IPS DF 6.9 (cell line): ENCODE data around the gene CAD.
"Not testable (repeated sequence)": the region's sequence is repeated elsewhere in the genome, so short reads cannot be mapped to it uniquely, and the experiment has no call there.

Source experiments
- DNase-seq: peaks from one replicate; pipeline ENCODE4 v3.0.0-alpha.2; 2013; ENCODE audit warnings: low read depth, low spot score
- H3K27ac ChIP-seq: one replicate; pipeline ENCODE4 v1.5.1; 2013; ENCODE audit warnings: low read length, control low read depth
- H3K27me3 ChIP-seq: 2 replicates; pipeline ENCODE4 v1.6.1; 2013; ENCODE audit warnings: mild to moderate bottlenecking, low read length; ENCODE audit not compliant: control insufficient read depth, insufficient read depth
- H3K36me3 ChIP-seq: 2 replicates; pipeline ENCODE4 v1.6.1; 2013; ENCODE audit warnings: low read length; ENCODE audit not compliant: control insufficient read depth, insufficient read depth
- H3K4me1 ChIP-seq: 2 replicates; pipeline ENCODE4 v1.6.1; 2013; ENCODE audit warnings: low read length; ENCODE audit not compliant: control insufficient read depth, insufficient read depth
- H3K4me3 ChIP-seq: 2 replicates; pipeline ENCODE4 v1.5.1; 2013; ENCODE audit warnings: mild to moderate bottlenecking, low read length
- H3K9me3 ChIP-seq: 2 replicates; pipeline ENCODE4 v1.6.1; 2013; ENCODE audit warnings: low read length, inconsistent platforms; ENCODE audit not compliant: control insufficient read depth, insufficient read depth
- WGBS: extraction: QIAGEN DNeasy Blood & Tissue Kit; methylation state at CpG from one replicate; pipeline ENCODE4 v1.1.7; 2013; ENCODE audit warnings: mixed read lengths, missing lambda C conversion rate; ENCODE audit not compliant: insufficient read length, insufficient coverage; 5-methylcytosine and 5-hydroxymethylcytosine counted together

Gene CAD

GRCh38 chr2:27217173-27218121, at the start of gene CAD:
Gene CAD (plus strand): TSS chr2:27217369. CDS start chr2:27217552, 183 bp downstream.
- peak; percentile 77 for DNase-seq
- 0 out of 2 replicates have a peak, but pooled peaks cover 1% of the 10 kb centered on the region for H3K4me1 ChIP-seq
- no peaks in the 10 kb centered on the region for H3K27me3 ChIP-seq
- WGBS, result no CpG with 5 or more reads among the region's 72 CpGs
- H3K4me3 ChIP-seq, result peak within 1 kb of the TSS; percentile 97
- H3K9me3 ChIP-seq, result no peaks in the 10 kb centered on the region
- no peak within 1 kb of the TSS for H3K27ac ChIP-seq
- peaks cover 12% of the 10 kb centered on the region; the same call in 1 of the 2 replicates for H3K36me3 ChIP-seq

GRCh38 chr2:27170581-27171337, 46.4 kb upstream of the CAD start:
- Histone ChIP-seq H3K9me3 (no peaks in the 10 kb centered on the region), H3K27ac (no peak overlapping the region), H3K4me1 (no peaks in the 10 kb centered on the region), H3K27me3 (no peaks in the 10 kb centered on the region), H3K4me3 (no peak overlapping the region), H3K36me3 (no peaks in the 10 kb centered on the region)
- no CpG with 5 or more reads among the region's 6 CpGs for WGBS
- no peak for DNase-seq

- WGBS, result no CpG with 5 or more reads among the region's 8 CpGs
- Histone ChIP-seq H3K27me3 (no peaks in the 10 kb centered on the region), H3K4me1 (no peaks in the 10 kb centered on the region), H3K9me3 (no peaks in the 10 kb centered on the region), H3K36me3 (no peaks in the 10 kb centered on the region), H3K27ac (no peak overlapping the region), H3K4me3 (no peak overlapping the region)
- no peak for DNase-seq
Observed at GRCh38 chr2:27171351-27171848, 45.8 kb upstream of the CAD start.

- Histone ChIP-seq H3K36me3 (no peaks in the 10 kb centered on the region), H3K9me3 (no peaks in the 10 kb centered on the region), H3K27ac (no peak overlapping the region), H3K4me1 (no peaks in the 10 kb centered on the region), H3K4me3 (no peak overlapping the region), H3K27me3 (no peaks in the 10 kb centered on the region)
- no peak for DNase-seq
- WGBS, result 100% methylated on average over 2 of the region's 6 CpGs
Observed at GRCh38 chr2:27174638-27175037, 42.5 kb upstream of the CAD start.

GRCh38 chr2:27175330-27175729, 41.8 kb upstream of the CAD start:
- no peak for DNase-seq
- Histone ChIP-seq H3K4me1 (no peaks in the 10 kb centered on the region), H3K36me3 (no peaks in the 10 kb centered on the region), H3K9me3 (no peaks in the 10 kb centered on the region), H3K27me3 (no peaks in the 10 kb centered on the region), H3K4me3 (no peak overlapping the region), H3K27ac (no peak overlapping the region)
- no CpG with 5 or more reads among the region's 8 CpGs for WGBS

- not testable (repeated sequence) for H3K27me3 ChIP-seq, H3K36me3 ChIP-seq, H3K27ac ChIP-seq, DNase-seq, H3K4me1 ChIP-seq, H3K4me3 ChIP-seq, H3K9me3 ChIP-seq
- no CpG with 5 or more reads among the region's 4 CpGs for WGBS
Observed at GRCh38 chr2:27175781-27176180, 41.4 kb upstream of the CAD start.

- H3K4me3 ChIP-seq, result no peak overlapping the region
- no peaks in the 10 kb centered on the region for H3K9me3 ChIP-seq
- no peak for DNase-seq
- H3K4me1 ChIP-seq, result no peaks in the 10 kb centered on the region
- no CpG with 5 or more reads among the region's 15 CpGs for whole genome bisulfite sequencing
- H3K27me3 ChIP-seq, result no peaks in the 10 kb centered on the region
- H3K27ac ChIP-seq, result no peak overlapping the region
- H3K36me3 ChIP-seq, result no peaks in the 10 kb centered on the region
Observed at GRCh38 chr2:27177441-27178351, 39.5 kb upstream of the CAD start.

GRCh38 chr2:27178469-27178868, 38.7 kb upstream of the CAD start:
- Histone ChIP-seq H3K9me3 (no peaks in the 10 kb centered on the region), H3K27me3 (no peaks in the 10 kb centered on the region), H3K27ac (no peak overlapping the region), H3K36me3 (no peaks in the 10 kb centered on the region), H3K4me1 (no peaks in the 10 kb centered on the region), H3K4me3 (no peak overlapping the region)
- WGBS, result no CpG with 5 or more reads among the region's 3 CpGs
- no peak for DNase-seq

- WGBS, result no CpG with 5 or more reads among the region's 3 CpGs
- DNase-seq, result no peak
- no peaks in the 10 kb centered on the region for H3K9me3 ChIP-seq
- H3K27me3 ChIP-seq, result no peaks in the 10 kb centered on the region
- H3K4me1 ChIP-seq, result no peaks in the 10 kb centered on the region
- H3K36me3 ChIP-seq, result no peaks in the 10 kb centered on the region
- no peak overlapping the region for H3K4me3 ChIP-seq
- H3K27ac ChIP-seq, result no peak overlapping the region
Observed at GRCh38 chr2:27179344-27180000, 37.7 kb upstream of the CAD start.
